Measurements from ENCODE around the gene BHMT. TPM values are rescaled to one million over a fixed set of nuclear protein-coding genes. Genes with fewer than 3 reads are reported as not detected.

BHMT gene
- total RNA-seq, 2 donors from 2014 or later = 0.51 to 3.1 TPM

GRCh38 chr5:79120221-79120620, 8.6 kb downstream of the BHMT start:
- H3K36me3 ChIP-seq = no peaks in the 10 kb centered on the region
- H3K4me1 ChIP-seq (replicated peaks) = no peaks in the 10 kb centered on the region
- no peak overlapping the region for H3K4me3 ChIP-seq
- intact Hi-C loops (cut with DNase I) = no loop called here
- H3K9me3 ChIP-seq = no peaks in the 10 kb centered on the region
- H3K27me3 ChIP-seq (replicated peaks; ENCODE audit: insufficient read depth) = no peaks in the 10 kb centered on the region
- H3K27ac ChIP-seq = no peak overlapping the region
- 89% methylated on average over 4 of the region's 4 CpGs for WGBS
- no peak for TF ChIP-seq CTCF (IDR thresholded peaks at IDR 0.05)
- no peak for TF ChIP-seq POLR2AphosphoS5 (IDR thresholded peaks at IDR 0.05)
- TF ChIP-seq POLR2A (IDR thresholded peaks at IDR 0.05) = no peak
- DNase-seq (ENCODE audit: low spot score) = no peak

- Histone ChIP-seq H3K27me3 (replicated peaks; ENCODE audit: insufficient read depth) (no peaks in the 10 kb centered on the region), H3K4me1 (replicated peaks) (no peaks in the 10 kb centered on the region), H3K4me3 (no peak overlapping the region), H3K36me3 (no peaks in the 10 kb centered on the region), H3K27ac (no peak overlapping the region), H3K9me3 (no peaks in the 10 kb centered on the region)
- TF ChIP-seq POLR2A (IDR thresholded peaks at IDR 0.05) (no peak), POLR2AphosphoS5 (IDR thresholded peaks at IDR 0.05) (no peak), CTCF (IDR thresholded peaks at IDR 0.05) (no peak)
- no peak for DNase-seq (ENCODE audit: low spot score)
- intact Hi-C loops (cut with DNase I) = no loop called here
Observed at GRCh38 chr5:79122973-79123372, 11.4 kb downstream of the BHMT start.

DNA sequence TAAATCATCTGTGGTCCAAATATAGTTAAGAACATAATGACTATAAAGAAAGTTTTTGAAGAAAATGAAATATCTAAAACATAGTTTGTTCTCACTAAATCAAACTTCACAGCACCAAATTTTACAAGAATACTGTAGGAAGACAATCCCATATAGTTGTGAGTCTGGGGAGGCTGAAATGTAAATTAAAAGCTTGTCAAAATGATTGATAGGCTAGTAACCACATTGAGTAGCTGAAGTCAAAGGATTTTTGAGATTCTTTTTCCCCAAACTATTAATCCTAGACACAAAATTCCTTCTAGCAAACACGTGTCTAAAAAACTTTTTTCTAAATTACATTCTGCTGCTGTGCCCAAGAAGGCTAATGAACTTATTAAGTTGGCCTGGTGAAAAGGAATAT, 13.0 kb downstream of the BHMT start:
- H3K27me3 ChIP-seq (replicated peaks; ENCODE audit: insufficient read depth) = no peaks in the 10 kb centered on the region
- WGBS = 81% methylated on average over 1 of the region's 1 CpG
- no peaks in the 10 kb centered on the region for H3K36me3 ChIP-seq
- H3K27ac ChIP-seq = no peak overlapping the region
- H3K4me1 ChIP-seq (replicated peaks) = no peaks in the 10 kb centered on the region
- intact Hi-C loops (cut with DNase I) = no loop called here
- no peak overlapping the region for H3K4me3 ChIP-seq
- TF ChIP-seq CTCF (IDR thresholded peaks at IDR 0.05) = no peak
- no peak for TF ChIP-seq POLR2AphosphoS5 (IDR thresholded peaks at IDR 0.05)
- no peak for TF ChIP-seq POLR2A (IDR thresholded peaks at IDR 0.05)
- DNase-seq (ENCODE audit: low spot score) = no peak
- H3K9me3 ChIP-seq = no peaks in the 10 kb centered on the region

DNA sequence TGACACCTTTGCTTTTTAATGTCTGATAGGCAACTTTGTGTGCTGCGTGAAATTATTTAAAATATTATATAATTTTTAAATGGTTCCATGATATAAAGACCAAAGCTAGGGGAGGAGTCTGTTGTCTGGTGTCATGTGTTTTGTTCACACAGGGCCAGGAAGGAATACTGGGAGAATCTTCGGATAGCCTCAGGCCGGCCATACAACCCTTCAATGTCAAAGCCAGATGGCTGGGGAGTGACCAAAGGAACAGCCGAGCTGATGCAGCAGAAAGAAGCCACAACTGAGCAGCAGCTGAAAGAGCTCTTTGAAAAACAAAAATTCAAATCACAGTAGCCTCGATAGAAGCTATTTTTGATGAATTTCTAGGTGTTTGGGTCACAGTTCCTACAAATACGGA, 19.2 kb downstream of the BHMT start:
- Histone ChIP-seq H3K4me1 (replicated peaks) (no peaks in the 10 kb centered on the region), H3K27ac (no peak overlapping the region), H3K27me3 (replicated peaks; ENCODE audit: insufficient read depth) (no peaks in the 10 kb centered on the region), H3K4me3 (no peak overlapping the region), H3K9me3 (no peaks in the 10 kb centered on the region), H3K36me3 (no peaks in the 10 kb centered on the region)
- 66% methylated on average over 6 of the region's 6 CpGs for WGBS
- TF ChIP-seq POLR2AphosphoS5 (IDR thresholded peaks at IDR 0.05) = no peak
- TF ChIP-seq CTCF (IDR thresholded peaks at IDR 0.05) = no peak
- no peak for TF ChIP-seq POLR2A (IDR thresholded peaks at IDR 0.05)
- intact Hi-C loops (cut with DNase I) = no loop called here
- DNase-seq (ENCODE audit: low spot score) = no peak

DNA sequence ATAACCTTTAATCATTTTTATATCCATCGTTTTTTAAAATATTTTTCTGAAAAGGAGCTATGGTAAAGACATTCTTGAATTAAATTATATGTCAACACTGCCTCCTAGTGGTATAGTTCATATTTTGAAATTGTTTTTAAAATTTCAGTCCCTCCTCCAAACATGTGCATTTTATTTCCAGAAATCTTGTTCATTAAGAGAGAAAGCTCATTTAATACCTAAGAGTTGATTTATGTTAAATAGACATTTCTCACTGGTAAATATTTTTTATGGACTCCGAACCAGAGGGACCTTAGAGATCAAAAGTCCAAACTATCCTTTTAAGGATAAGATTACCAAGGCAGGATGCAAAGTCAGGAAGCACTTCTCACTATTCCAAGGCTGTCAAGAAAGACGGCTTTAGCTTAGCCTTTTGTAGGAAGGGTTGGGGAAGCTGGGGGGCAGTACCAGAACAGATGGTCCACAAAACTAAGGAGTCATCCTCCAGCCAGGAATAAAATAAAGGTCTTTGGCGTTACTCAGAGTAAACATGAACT, 21.6 kb downstream of the BHMT start:
- no peaks in the 10 kb centered on the region for H3K36me3 ChIP-seq
- TF ChIP-seq POLR2AphosphoS5 (IDR thresholded peaks at IDR 0.05) (no peak), POLR2A (IDR thresholded peaks at IDR 0.05) (no peak), CTCF (IDR thresholded peaks at IDR 0.05) (peak; percentile 18 to 71 (median 61))
- DNase-seq (ENCODE audit: low spot score) = no peak
- no peaks in the 10 kb centered on the region for H3K9me3 ChIP-seq
- intact Hi-C loops (cut with DNase I) = loop anchor here (1.0 to 2.0 kb wide), 2 partner anchors 108 to 332 kb away; no protein-coding TSS in a partner anchor
- peak overlapping the region; percentile 55 for H3K27ac ChIP-seq
- no peaks in the 10 kb centered on the region for H3K4me1 ChIP-seq (replicated peaks)
- no peaks in the 10 kb centered on the region for H3K27me3 ChIP-seq (replicated peaks; ENCODE audit: insufficient read depth)
- 5% methylated on average over 4 of the region's 4 CpGs for WGBS
- peak overlapping the region in 1 of 2 donors; percentile 23 for H3K4me3 ChIP-seq

Measured in prostate gland (tissue), 2 donors.